HK-2 (cell line): ENCODE results near the gene PIANP.
"Not testable (repeated sequence)": the region's sequence is repeated elsewhere in the genome, so short reads cannot be mapped to it uniquely, and the experiment has no call there.

Experiments used
- DNase-seq: peaks from one replicate; pipeline ENCODE4 v3.0.0-alpha.2; 2018; ENCODE audit not compliant: unreplicated experiment

The PIANP gene

GRCh38 chr12:6708351-6708750 is 7.7 kb upstream of the PIANP start:
- not testable (repeated sequence) for DNase-seq

- no peak for DNase-seq
These were observed 3.0 kb upstream of the PIANP start for GRCh38 chr12:6703631-6704030.

GRCh38 chr12:6701078-6701768 is 608 bp upstream of the PIANP start:
- DNase-seq: no peak

- no peak for DNase-seq
These were observed 498 bp downstream of the PIANP start for GRCh38 chr12:6699989-6700645.

GRCh38 chr12:6699259-6699988 is 1.2 kb downstream of the PIANP start:
- no peak for DNase-seq

GRCh38 chr12:6698352-6699046 is 2.1 kb downstream of the PIANP start:
- DNase-seq: no peak

- DNase-seq: peak; percentile 50
These were observed 2.8 kb downstream of the PIANP start for GRCh38 chr12:6697584-6698351.

GRCh38 chr12:6696690-6697583 is 3.7 kb downstream of the PIANP start:
- no peak for DNase-seq

GRCh38 chr12:6695313-6696045 is 5.1 kb downstream of the PIANP start:
- DNase-seq: no peak

GRCh38 chr12:6694701-6695100 is 5.9 kb downstream of the PIANP start:
- DNase-seq: no peak

GRCh38 chr12:6693832-6694355 is 6.7 kb downstream of the PIANP start:
- DNase-seq: no peak

GRCh38 chr12:6692888-6693287 is 7.7 kb downstream of the PIANP start:
- no peak for DNase-seq

GRCh38 chr12:6691473-6691872 is 9.1 kb downstream of the PIANP start:
- DNase-seq: peak; percentile 37

GRCh38 chr12:6688999-6689882 is 11.4 kb downstream of the PIANP start, which contains the start of gene ZNF384:
ZNF384 (minus strand) TSS chr12:6689375; CDS start chr12:6679520, 9,855 bp downstream.
- DNase-seq: peak; percentile 97

GRCh38 chr12:6688543-6688998 is 12.0 kb downstream of the PIANP start:
- DNase-seq: no peak

- DNase-seq: no peak
These were observed 14.8 kb downstream of the PIANP start for GRCh38 chr12:6685814-6686213.

- no peak for DNase-seq
These were observed 16.0 kb downstream of the PIANP start for GRCh38 chr12:6684609-6685008.

GRCh38 chr12:6676962-6677361 is 23.7 kb downstream of the PIANP start:
- DNase-seq: no peak
